GM12892 (cell line): Measurements from ENCODE around the gene TCAF1.
"Not testable (repeated sequence)": the region's sequence is repeated elsewhere in the genome, so short reads cannot be mapped to it uniquely, and the experiment has no call there.

Experiments
- POLR2A ChIP-seq: IDR thresholded peaks from 2 replicates; pipeline ENCODE4 v1.6.1; 2011; ENCODE audit warnings: low read depth, low read length, control low read depth
- POLR2AphosphoS5 ChIP-seq: IDR thresholded peaks from 2 replicates; pipeline ENCODE4 v1.6.1; 2011; ENCODE audit warnings: low read depth, low read length, control low read depth

GRCh38 chr7:143871534-143871933 is 30.4 kb downstream of the TCAF1 start:
- TF ChIP-seq POLR2AphosphoS5, POLR2A: not testable (repeated sequence)
